Measurements from ENCODE around the gene TENM3. TPM values are rescaled to one million over a fixed set of nuclear protein-coding genes. Genes with fewer than 3 reads are reported as not detected.

TENM3 gene
- total RNA-seq, 1 donor: 24.2 TPM

- no peak for DNase-seq (ENCODE audit: low read depth)
- H3K4me3 ChIP-seq (ENCODE audit: low read depth, low read length): no peak overlapping the region
- TF ChIP-seq CTCF (IDR thresholded peaks at IDR 0.05; ENCODE audit: insufficient read depth, low read depth, low read length): no peak
Observed at GRCh38 chr4:182348779-182349326, 105.7 kb downstream of the TENM3 start.

GRCh38 chr4:182350041-182350440, 106.8 kb downstream of the TENM3 start:
- no peak for DNase-seq (ENCODE audit: low read depth)
- no peak for TF ChIP-seq CTCF (IDR thresholded peaks at IDR 0.05; ENCODE audit: insufficient read depth, low read depth, low read length)
- H3K4me3 ChIP-seq (ENCODE audit: low read depth, low read length): no peak overlapping the region

DNA sequence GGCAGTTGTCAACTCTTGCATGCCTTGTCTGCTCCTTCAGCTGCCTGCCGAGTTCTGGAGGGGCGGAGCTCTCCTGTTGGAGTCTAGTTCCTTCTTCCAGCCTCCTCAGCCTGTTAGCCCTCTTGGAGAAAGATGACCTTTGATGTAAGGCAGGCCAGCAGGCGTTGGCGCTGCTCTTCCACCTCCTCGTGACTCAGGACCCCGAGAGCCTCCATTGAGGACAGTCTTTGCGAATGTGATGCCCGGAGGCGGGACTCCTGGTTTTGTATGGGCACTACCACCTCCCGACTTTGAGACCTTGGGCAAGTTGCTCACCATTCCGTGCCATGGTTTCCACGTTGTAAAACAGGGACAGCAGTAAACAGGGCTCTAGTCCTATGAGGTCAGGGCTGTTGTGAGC, 108.3 kb downstream of the TENM3 start:
- TF ChIP-seq CTCF (IDR thresholded peaks at IDR 0.05; ENCODE audit: insufficient read depth, low read depth, low read length): no peak
- DNase-seq (ENCODE audit: low read depth): no peak
- H3K4me3 ChIP-seq (ENCODE audit: low read depth, low read length): no peak overlapping the region

GRCh38 chr4:182354106-182354505, 110.9 kb downstream of the TENM3 start:
- no peak overlapping the region for H3K4me3 ChIP-seq (ENCODE audit: low read depth, low read length)
- no peak for DNase-seq (ENCODE audit: low read depth)
- no peak for TF ChIP-seq CTCF (IDR thresholded peaks at IDR 0.05; ENCODE audit: insufficient read depth, low read depth, low read length)

GRCh38 chr4:182354867-182355266, 111.7 kb downstream of the TENM3 start:
- no peak for TF ChIP-seq CTCF (IDR thresholded peaks at IDR 0.05; ENCODE audit: insufficient read depth, low read depth, low read length)

GRCh38 chr4:182367153-182367552, 124.0 kb downstream of the TENM3 start:
- DNase-seq (ENCODE audit: low read depth): no peak
- no peak for TF ChIP-seq CTCF (IDR thresholded peaks at IDR 0.05; ENCODE audit: insufficient read depth, low read depth, low read length)
- no peak overlapping the region for H3K4me3 ChIP-seq (ENCODE audit: low read depth, low read length)

More at GRCh38 chr4:182354867-182355266, 111.7 kb downstream of the TENM3 start:
- H3K4me3 ChIP-seq (ENCODE audit: low read depth, low read length): no peak overlapping the region
- DNase-seq (ENCODE audit: low read depth): no peak

DNA sequence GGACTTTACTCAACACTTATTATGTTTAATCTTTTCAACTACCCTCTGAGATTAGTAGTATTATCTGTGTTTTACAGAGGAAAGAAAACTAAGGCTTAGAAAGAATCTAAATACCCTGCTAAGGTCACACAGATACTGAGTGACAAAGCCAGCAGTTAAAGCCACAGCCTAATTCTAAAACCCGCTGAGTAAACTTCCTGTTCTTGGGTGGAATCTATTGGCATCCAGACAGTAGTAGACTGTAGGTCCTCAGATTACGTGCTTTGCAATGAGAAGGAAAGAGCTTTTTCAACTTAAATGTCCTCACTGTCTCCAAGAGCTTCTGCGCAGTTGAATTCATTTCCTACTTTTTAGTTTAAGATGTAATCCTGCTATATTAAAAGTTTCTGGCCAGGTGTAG, 126.0 kb downstream of the TENM3 start:
- TF ChIP-seq CTCF (IDR thresholded peaks at IDR 0.05; ENCODE audit: insufficient read depth, low read depth, low read length): no peak
- H3K4me3 ChIP-seq (ENCODE audit: low read depth, low read length): no peak overlapping the region
- no peak for DNase-seq (ENCODE audit: low read depth)
